Natural killer cell (primary cell): ENCODE data around the gene RALGDS. TPM values are rescaled to one million over a fixed set of nuclear protein-coding genes. Genes with fewer than 3 reads are reported as not detected.

ENCODE experiments used
- ATAC-seq, 3 donors: fragments of 150-1000 bp in 2 of 3; fragments of 200-7000 bp in 1 of 3; cut with Tn5 transposase; 1 replicate in 1 of 3; 2 replicates in 2 of 3; pipeline ENCODE4 v1.10.0; 2021; ENCODE audit warnings: mild to moderate bottlenecking in 2 of 3, moderate library complexity in 2 of 3
- DNase-seq, 2 donors: peaks; one replicate each; pipeline versions ENCODE4 v3.0.0 to v3.0.0-alpha.2; 2013 to 2021; ENCODE audit warnings: mixed read lengths in 1 of 2
- H3K27ac ChIP-seq: one replicate; pipeline ENCODE4 v1.5.1; 2013; ENCODE audit warnings: mild to moderate bottlenecking, low read length
- H3K27me3 ChIP-seq: one replicate; pipeline ENCODE4 v1.6.1; 2013; ENCODE audit warnings: low read length; ENCODE audit not compliant: control insufficient read depth, insufficient read depth
- H3K36me3 ChIP-seq: one replicate; pipeline ENCODE4 v1.6.1; 2013; ENCODE audit warnings: low read length; ENCODE audit not compliant: control insufficient read depth, insufficient read depth
- H3K4me1 ChIP-seq: one replicate; pipeline ENCODE4 v1.6.1; 2013; ENCODE audit warnings: low read length; ENCODE audit not compliant: control insufficient read depth, insufficient read depth
- H3K4me3 ChIP-seq: one replicate; pipeline ENCODE4 v1.5.1; 2013; ENCODE audit warnings: low read length
- H3K9me3 ChIP-seq: one replicate; pipeline ENCODE4 v1.6.1; 2013; ENCODE audit warnings: low read length; ENCODE audit not compliant: control insufficient read depth, insufficient read depth
- H3K27ac Mint-ChIP-seq, 2 donors: one replicate each; pipeline ENCODE4 v1.8.0; 2022; ENCODE audit warnings: mild to moderate bottlenecking in 2 of 2, mixed read lengths in 2 of 2, moderate library complexity in 1 of 2
- H3K27me3 Mint-ChIP-seq, 2 donors: one replicate each; pipeline ENCODE4 v1.8.0; 2022; ENCODE audit warnings: low read depth in 2 of 2, mixed read lengths in 2 of 2
- H3K36me3 Mint-ChIP-seq: one replicate; pipeline ENCODE4 v1.8.0; 2022; ENCODE audit warnings: mixed read lengths
- H3K4me1 Mint-ChIP-seq, 2 donors: one replicate each; pipeline ENCODE4 v1.8.0; 2022; ENCODE audit warnings: mixed read lengths in 2 of 2
- H3K4me3 Mint-ChIP-seq: one replicate; pipeline ENCODE4 v1.8.0; 2022; ENCODE audit warnings: mild to moderate bottlenecking, moderate library complexity, mixed read lengths
- H3K9me3 Mint-ChIP-seq, 2 donors: one replicate each; pipeline ENCODE4 v1.8.0; 2022; ENCODE audit warnings: mixed read lengths in 2 of 2
- WGBS: methylation state at CpG from one replicate; pipeline ENCODE4 v1.1.7; 2013; ENCODE audit warnings: missing lambda C conversion rate; ENCODE audit not compliant: insufficient coverage; 5-methylcytosine and 5-hydroxymethylcytosine counted together
- intact Hi-C: fragments of 100-400 bp; cut with micrococcal nuclease; formaldehyde crosslinking; loops from one replicate; pipeline ENCODE4 v1.14.2; 2022
- total RNA-seq, 4 donors: library from RNA; stranded (reverse); fragments of 120-200 nt in 1 of 4; gene quantifications; one replicate each; pipeline versions ENCODE4 v1.2.3 to v1.2.4, GENCODE V29; 2013 to 2022
- TF ChIP-seq, protein P1 (sequence below): fragments of 200-600 bp; IDR thresholded peaks from one replicate; pipeline ENCODE4 v1.8.0; 2022; ENCODE audit warnings: antibody characterized with exemption

RALGDS gene
- total RNA-seq, 3 donors from 2014 or later (not counting 1 experiment from before 2014, with no cell fraction given), result 206 to 250 (median 208) TPM

GRCh38 chr9:133051966-133052539, 69.0 kb downstream of the RALGDS start:
- TF ChIP-seq, protein P1, sequence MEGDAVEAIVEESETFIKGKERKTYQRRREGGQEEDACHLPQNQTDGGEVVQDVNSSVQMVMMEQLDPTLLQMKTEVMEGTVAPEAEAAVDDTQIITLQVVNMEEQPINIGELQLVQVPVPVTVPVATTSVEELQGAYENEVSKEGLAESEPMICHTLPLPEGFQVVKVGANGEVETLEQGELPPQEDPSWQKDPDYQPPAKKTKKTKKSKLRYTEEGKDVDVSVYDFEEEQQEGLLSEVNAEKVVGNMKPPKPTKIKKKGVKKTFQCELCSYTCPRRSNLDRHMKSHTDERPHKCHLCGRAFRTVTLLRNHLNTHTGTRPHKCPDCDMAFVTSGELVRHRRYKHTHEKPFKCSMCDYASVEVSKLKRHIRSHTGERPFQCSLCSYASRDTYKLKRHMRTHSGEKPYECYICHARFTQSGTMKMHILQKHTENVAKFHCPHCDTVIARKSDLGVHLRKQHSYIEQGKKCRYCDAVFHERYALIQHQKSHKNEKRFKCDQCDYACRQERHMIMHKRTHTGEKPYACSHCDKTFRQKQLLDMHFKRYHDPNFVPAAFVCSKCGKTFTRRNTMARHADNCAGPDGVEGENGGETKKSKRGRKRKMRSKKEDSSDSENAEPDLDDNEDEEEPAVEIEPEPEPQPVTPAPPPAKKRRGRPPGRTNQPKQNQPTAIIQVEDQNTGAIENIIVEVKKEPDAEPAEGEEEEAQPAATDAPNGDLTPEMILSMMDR, result no peak
- 96% methylated on average over 7 of the region's 9 CpGs for WGBS
- no peaks in the 10 kb centered on the region for H3K9me3 ChIP-seq
- no peak overlapping the region for H3K27ac ChIP-seq
- no peaks in the 10 kb centered on the region for H3K4me1 Mint-ChIP-seq
- no peak overlapping the region for H3K27ac Mint-ChIP-seq
- H3K27me3 ChIP-seq, result no peaks in the 10 kb centered on the region
- intact Hi-C loops, result no loop called here
- H3K36me3 ChIP-seq, result peaks cover 66% of the 10 kb centered on the region
- no peak for DNase-seq
- no peaks in the 10 kb centered on the region for H3K27me3 Mint-ChIP-seq
- H3K4me1 ChIP-seq, result no peaks in the 10 kb centered on the region
- H3K9me3 Mint-ChIP-seq, result no peaks in the 10 kb centered on the region
- no peak for ATAC-seq
- H3K4me3 Mint-ChIP-seq, result no peak overlapping the region
- H3K4me3 ChIP-seq, result no peak overlapping the region
- no peaks in the 10 kb centered on the region for H3K36me3 Mint-ChIP-seq

GRCh38 chr9:133051281-133051900, 69.6 kb downstream of the RALGDS start:
- ATAC-seq (no peak), DNase-seq (no peak)
- Histone ChIP-seq H3K4me1 (no peaks in the 10 kb centered on the region), H3K36me3 (peaks cover 64% of the 10 kb centered on the region), H3K27ac (no peak overlapping the region), H3K27me3 (no peaks in the 10 kb centered on the region), H3K4me3 (no peak overlapping the region), H3K9me3 (no peaks in the 10 kb centered on the region)
- WGBS, result 98% methylated on average over 20 of the region's 20 CpGs
- intact Hi-C loops, result no loop called here
- H3K4me1 Mint-ChIP-seq, result peaks cover 0 to 3% of the 10 kb centered on the region in 2 donors
- no peaks in the 10 kb centered on the region for H3K9me3 Mint-ChIP-seq
- no peaks in the 10 kb centered on the region for H3K27me3 Mint-ChIP-seq
- H3K27ac Mint-ChIP-seq, result no peak overlapping the region
- H3K36me3 Mint-ChIP-seq, result no peaks in the 10 kb centered on the region
- H3K4me3 Mint-ChIP-seq, result no peak overlapping the region
- TF ChIP-seq, protein P1, result no peak

DNA sequence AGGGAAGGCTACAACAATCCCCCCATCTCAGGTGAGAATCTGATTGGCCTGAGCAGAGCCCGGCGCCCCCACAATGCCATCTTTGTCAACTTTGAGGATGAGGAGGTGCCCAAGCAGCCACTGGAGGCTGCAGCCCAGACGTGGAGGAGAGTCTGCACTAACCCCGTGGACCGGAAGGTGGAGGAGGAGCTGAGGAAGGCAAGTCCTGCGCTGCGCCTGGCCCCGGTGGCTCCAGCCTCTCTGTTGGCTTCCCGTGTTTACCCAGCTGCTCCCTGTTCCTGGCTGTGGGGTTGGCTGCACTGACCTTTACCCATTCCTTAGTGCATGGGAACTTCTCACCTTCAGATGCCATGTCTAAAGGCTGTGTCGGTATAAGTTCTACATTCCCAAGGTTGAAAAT, 70.3 kb downstream of the RALGDS start:
- H3K36me3 Mint-ChIP-seq, result no peaks in the 10 kb centered on the region
- Histone ChIP-seq H3K27me3 (no peaks in the 10 kb centered on the region), H3K4me1 (no peaks in the 10 kb centered on the region), H3K9me3 (no peaks in the 10 kb centered on the region), H3K36me3 (peaks cover 64% of the 10 kb centered on the region), H3K4me3 (no peak overlapping the region), H3K27ac (no peak overlapping the region)
- TF ChIP-seq, protein P1, result no peak
- 95% methylated on average over 10 of the region's 10 CpGs for WGBS
- no peaks in the 10 kb centered on the region for H3K9me3 Mint-ChIP-seq
- H3K27ac Mint-ChIP-seq, result no peak overlapping the region
- DNase-seq, result no peak
- intact Hi-C loops, result no loop called here
- H3K4me3 Mint-ChIP-seq, result no peak overlapping the region
- H3K4me1 Mint-ChIP-seq, result peaks cover 0 to 5% of the 10 kb centered on the region in 2 donors
- H3K27me3 Mint-ChIP-seq, result no peaks in the 10 kb centered on the region
- ATAC-seq, result no peak

GRCh38 chr9:133050142-133050541, 70.9 kb downstream of the RALGDS start:
- peaks cover 64% of the 10 kb centered on the region for H3K36me3 ChIP-seq

More at GRCh38 chr9:133050142-133050541, 70.9 kb downstream of the RALGDS start:
- Mint-ChIP-seq H3K27ac (no peak overlapping the region), H3K36me3 (no peaks in the 10 kb centered on the region), H3K9me3 (no peaks in the 10 kb centered on the region), H3K4me3 (no peak overlapping the region), H3K4me1 (peaks cover 0 to 5% of the 10 kb centered on the region in 2 donors), H3K27me3 (no peaks in the 10 kb centered on the region)
- WGBS, result 100% methylated on average over 6 of the region's 6 CpGs
- TF ChIP-seq, protein P1, result no peak
- no peak overlapping the region for H3K27ac ChIP-seq
- ATAC-seq (no peak), DNase-seq (no peak)
- H3K4me3 ChIP-seq, result no peak overlapping the region
- H3K4me1 ChIP-seq, result no peaks in the 10 kb centered on the region
- no peaks in the 10 kb centered on the region for H3K27me3 ChIP-seq
- intact Hi-C loops, result no loop called here
- H3K9me3 ChIP-seq, result no peaks in the 10 kb centered on the region
